Sigmoid colon (tissue), 7 donors: ENCODE measurements around the gene ABLIM2. TPM values are rescaled to one million over a fixed set of nuclear protein-coding genes. Genes with fewer than 3 reads are reported as not detected.
"Not testable (repeated sequence)": the region's sequence is repeated elsewhere in the genome, so short reads cannot be mapped to it uniquely, and the experiment has no call there.

ENCODE experiments used
- DNase-seq: peaks from one replicate; pipeline ENCODE4 v3.0.0-alpha.2; 2019
- H3K27ac ChIP-seq, 4 donors: fragments of 200-600 bp; sonication (generic); one replicate each; pipeline ENCODE4 v1.5.1; 2016 to 2019; ENCODE audit warnings: mild to moderate bottlenecking in 1 of 4
- H3K27me3 ChIP-seq, 3 donors: fragments of 200-600 bp; sonication (generic); one replicate each; pipeline ENCODE4 v1.5.1; 2019; ENCODE audit warnings: mild to moderate bottlenecking in 1 of 3
- H3K36me3 ChIP-seq, 4 donors: fragments of 200-600 bp; sonication (generic); one replicate each; pipeline ENCODE4 v1.5.1; 2016 to 2019
- H3K4me1 ChIP-seq, 4 donors: fragments of 200-600 bp; sonication (generic); one replicate each; pipeline ENCODE4 v1.5.1; 2017 to 2019
- H3K4me3 ChIP-seq, 4 donors: fragments of 200-600 bp; sonication (generic); one replicate each; pipeline ENCODE4 v1.5.1; 2017 to 2019; ENCODE audit warnings: mild to moderate bottlenecking in 2 of 4, moderate library complexity in 1 of 4
- H3K9me3 ChIP-seq, 4 donors: fragments of 200-600 bp in 3 of 4; sonication (generic) in 3 of 4; one replicate each; pipeline versions ENCODE4 v1.5.1 to v1.6.1; 2013 to 2019
- CTCF ChIP-seq, 4 experiments: fragments of 450-650 bp in 3 of 4; fragments of 200-600 bp in 1 of 4; IDR thresholded peaks; one replicate each; pipeline ENCODE4 v1.5.1; 2016 to 2019; ENCODE audit warnings: antibody characterized with exemption in 4 of 4, mild to moderate bottlenecking in 3 of 4, moderate library complexity in 2 of 4
- EP300 ChIP-seq, 4 donors: sonication (generic); formaldehyde crosslinking; IDR thresholded peaks; one replicate each; pipeline ENCODE4 v1.6.1; 2017; ENCODE audit warnings: antibody characterized with exemption in 4 of 4
- POLR2A ChIP-seq, 2 donors: fragments of 450-650 bp; IDR thresholded peaks; one replicate each; pipeline ENCODE4 v1.6.1; 2016; ENCODE audit warnings: antibody characterized with exemption in 2 of 2, mild to moderate bottlenecking in 2 of 2, moderate library complexity in 2 of 2
- POLR2AphosphoS5 ChIP-seq, 4 donors: sonication (generic); formaldehyde crosslinking; IDR thresholded peaks; one replicate each; pipeline ENCODE4 v1.6.1; 2017; ENCODE audit warnings: antibody characterized with exemption in 4 of 4
- WGBS, 2 donors: extraction: QIAGEN DNeasy Blood & Tissue Kit; methylation state at CpG; one replicate each; pipeline ENCODE4 v1.1.7; 2013; 5-methylcytosine and 5-hydroxymethylcytosine counted together
- intact Hi-C: fragments of 100-400 bp; cut with DNase I; formaldehyde crosslinking; loops from one replicate; pipeline ENCODE4 v1.15.1; 2023
- polyA plus RNA-seq, 3 donors: library from polyadenylated mRNA; stranded (reverse); fragments of 200-250 nt; gene quantifications; one replicate each; pipeline ENCODE4 v1.2.3, GENCODE V29; 2013
- total RNA-seq, 4 donors: library from RNA; depleted of rRNA; stranded (reverse); fragments of >200 nt; gene quantifications; one replicate each; pipeline ENCODE4 v1.1.0, GENCODE V29; 2016
- donor health status: healthy with polysubstance abuse.
- donor health status: Bipolar disorder and iron deficiency.
- donor health status: healthy.

The ABLIM2 gene
- total and polyA plus RNA-seq, 7 donors = 3.1 to 15.0 (median 7.4) TPM

- peak; percentile 30 for DNase-seq
- Histone ChIP-seq H3K4me3 (no peak overlapping the region), H3K4me1 (peaks cover 0 to 60% (median 41%) of the 10 kb centered on the region in 4 donors), H3K9me3 (no peaks in the 10 kb centered on the region), H3K27ac (peak overlapping the region in 1 of 4 donors; percentile 22), H3K27me3 (no peaks in the 10 kb centered on the region), H3K36me3 (no peaks in the 10 kb centered on the region)
- 87 to 92% methylated on average over 7 of the region's 7 CpGs for WGBS, 2 donors
- intact Hi-C loops = no loop called here
- TF ChIP-seq CTCF (IDR thresholded peaks at IDR 0.05) (no peak), POLR2A (IDR thresholded peaks at IDR 0.05) (no peak), EP300 (IDR thresholded peaks at IDR 0.05) (no peak), POLR2AphosphoS5 (IDR thresholded peaks at IDR 0.05) (no peak)
These were observed 231.8 kb downstream of the ABLIM2 start for GRCh38 chr4:7926822-7927221.

- Histone ChIP-seq H3K4me1 (peaks cover 0 to 51% (median 33%) of the 10 kb centered on the region in 4 donors), H3K27ac (peak overlapping the region; percentile 10 to 52 (median 42)), H3K27me3 (no peaks in the 10 kb centered on the region), H3K4me3 (no peak overlapping the region), H3K36me3 (no peaks in the 10 kb centered on the region), H3K9me3 (no peaks in the 10 kb centered on the region)
- DNase-seq = peak; percentile 41
- WGBS, 2 donors = 77 to 81% methylated on average over 4 of the region's 4 CpGs
- intact Hi-C loops = no loop called here
- TF ChIP-seq POLR2A (IDR thresholded peaks at IDR 0.05) = no peak
- no peak for TF ChIP-seq CTCF (IDR thresholded peaks at IDR 0.05)
- TF ChIP-seq EP300 (IDR thresholded peaks at IDR 0.05) = no peak
- TF ChIP-seq POLR2AphosphoS5 (IDR thresholded peaks at IDR 0.05) = no peak
These were observed 234.0 kb downstream of the ABLIM2 start for GRCh38 chr4:7924570-7924969.

GRCh38 chr4:7924163-7924562, 234.4 kb downstream of the ABLIM2 start:
- Histone ChIP-seq H3K27ac (peak overlapping the region; percentile 10 to 52 (median 42)), H3K9me3 (no peaks in the 10 kb centered on the region), H3K27me3 (no peaks in the 10 kb centered on the region), H3K4me1 (peaks cover 0 to 51% (median 33%) of the 10 kb centered on the region in 4 donors), H3K4me3 (no peak overlapping the region), H3K36me3 (no peaks in the 10 kb centered on the region)
- no peak for TF ChIP-seq POLR2AphosphoS5 (IDR thresholded peaks at IDR 0.05)
- TF ChIP-seq EP300 (IDR thresholded peaks at IDR 0.05) = no peak
- no peak for TF ChIP-seq CTCF (IDR thresholded peaks at IDR 0.05)
- TF ChIP-seq POLR2A (IDR thresholded peaks at IDR 0.05) = no peak
- intact Hi-C loops = no loop called here
- no peak for DNase-seq
- WGBS, 2 donors = 74 to 80% methylated on average over 7 of the region's 7 CpGs

GRCh38 chr4:7922466-7922865, 236.1 kb downstream of the ABLIM2 start:
- intact Hi-C loops = no loop called here
- no peaks in the 10 kb centered on the region for H3K9me3 ChIP-seq
- H3K27ac ChIP-seq = no peak overlapping the region
- no peak for DNase-seq
- no peak for TF ChIP-seq POLR2AphosphoS5 (IDR thresholded peaks at IDR 0.05)
- no peak for TF ChIP-seq CTCF (IDR thresholded peaks at IDR 0.05)
- TF ChIP-seq POLR2A (IDR thresholded peaks at IDR 0.05) = no peak
- TF ChIP-seq EP300 (IDR thresholded peaks at IDR 0.05) = no peak
- no peaks in the 10 kb centered on the region for H3K27me3 ChIP-seq
- 96% methylated on average over 7 of the region's 7 CpGs for WGBS, 2 donors
- H3K36me3 ChIP-seq = no peaks in the 10 kb centered on the region
- peaks cover 0 to 59% (median 42%) of the 10 kb centered on the region in 4 donors for H3K4me1 ChIP-seq
- H3K4me3 ChIP-seq = no peak overlapping the region

GRCh38 chr4:7918981-7919380, 239.6 kb downstream of the ABLIM2 start:
- no peaks in the 10 kb centered on the region for H3K36me3 ChIP-seq
- intact Hi-C loops = no loop called here
- no peak for DNase-seq
- 84 to 86% methylated on average over 12 of the region's 12 CpGs for WGBS, 2 donors
- H3K9me3 ChIP-seq = no peaks in the 10 kb centered on the region
- no peaks in the 10 kb centered on the region for H3K27me3 ChIP-seq
- no peak overlapping the region for H3K4me3 ChIP-seq
- peak overlapping the region; percentile 17 to 85 (median 50) for H3K27ac ChIP-seq
- peaks cover 0 to 62% (median 44%) of the 10 kb centered on the region in 4 donors for H3K4me1 ChIP-seq
- no peak for TF ChIP-seq CTCF (IDR thresholded peaks at IDR 0.05)
- no peak for TF ChIP-seq EP300 (IDR thresholded peaks at IDR 0.05)

GRCh38 chr4:7918187-7918586, 240.4 kb downstream of the ABLIM2 start:
- 90% methylated on average over 18 of the region's 18 CpGs for WGBS, 2 donors
- Histone ChIP-seq H3K4me1 (peaks cover 0 to 61% (median 42%) of the 10 kb centered on the region in 4 donors), H3K27ac (peak overlapping the region in 2 of 4 donors; percentile 63 to 85)
- H3K36me3 ChIP-seq, H3K4me3 ChIP-seq, H3K9me3 ChIP-seq, intact Hi-C loops, DNase-seq, H3K27me3 ChIP-seq: not testable (repeated sequence)
